Mucosa of rectum (tissue), 2 donors: ENCODE results near the gene CACNB2.
"Not testable (repeated sequence)": the region's sequence is repeated elsewhere in the genome, so short reads cannot be mapped to it uniquely, and the experiment has no call there.

Experiments used
- H3K27ac ChIP-seq, 2 donors: one replicate each; pipeline ENCODE4 v1.7.0; 2013; ENCODE audit warnings: inconsistent platforms in 2 of 2, low read depth in 2 of 2, low read length in 2 of 2
- H3K27me3 ChIP-seq, 2 donors: one replicate each; pipeline ENCODE4 v1.7.0; 2013; ENCODE audit warnings: low read length in 2 of 2; ENCODE audit not compliant: control insufficient read depth in 2 of 2, insufficient read depth in 2 of 2
- H3K36me3 ChIP-seq, 2 donors: one replicate each; pipeline ENCODE4 v1.7.0; 2013; ENCODE audit warnings: low read length in 2 of 2; ENCODE audit not compliant: control insufficient read depth in 2 of 2, insufficient read depth in 2 of 2
- H3K4me1 ChIP-seq, 2 donors: one replicate each; pipeline ENCODE4 v1.7.0; 2013; ENCODE audit warnings: low read length in 2 of 2, mild to moderate bottlenecking in 1 of 2; ENCODE audit not compliant: control insufficient read depth in 2 of 2, insufficient read depth in 2 of 2
- H3K4me3 ChIP-seq, 2 donors: one replicate each; pipeline ENCODE4 v1.7.0; 2013; ENCODE audit warnings: low read length in 2 of 2
- H3K9ac ChIP-seq, 2 donors: one replicate each; pipeline ENCODE4 v1.7.0; 2013; ENCODE audit warnings: low read length in 2 of 2, low read depth in 1 of 2, mild to moderate bottlenecking in 1 of 2
- H3K9me3 ChIP-seq, 2 donors: one replicate each; pipeline ENCODE4 v1.7.0; 2013; ENCODE audit warnings: low read length in 2 of 2; ENCODE audit not compliant: control insufficient read depth in 2 of 2
- donor health status: healthy.
- donor health status: Normal muscosa, but diverticular disease.

CACNB2 gene

GRCh38 chr10:18576586-18576985, 436.4 kb downstream of the CACNB2 start:
- H3K27ac ChIP-seq = no peak overlapping the region
- no peaks in the 10 kb centered on the region for H3K9me3 ChIP-seq
- H3K4me3 ChIP-seq = no peak overlapping the region
- H3K9ac ChIP-seq = no peak overlapping the region
- peaks cover 0 to 2% of the 10 kb centered on the region in 2 donors for H3K36me3 ChIP-seq
- no peaks in the 10 kb centered on the region for H3K4me1 ChIP-seq
- H3K27me3 ChIP-seq = no peaks in the 10 kb centered on the region

DNA sequence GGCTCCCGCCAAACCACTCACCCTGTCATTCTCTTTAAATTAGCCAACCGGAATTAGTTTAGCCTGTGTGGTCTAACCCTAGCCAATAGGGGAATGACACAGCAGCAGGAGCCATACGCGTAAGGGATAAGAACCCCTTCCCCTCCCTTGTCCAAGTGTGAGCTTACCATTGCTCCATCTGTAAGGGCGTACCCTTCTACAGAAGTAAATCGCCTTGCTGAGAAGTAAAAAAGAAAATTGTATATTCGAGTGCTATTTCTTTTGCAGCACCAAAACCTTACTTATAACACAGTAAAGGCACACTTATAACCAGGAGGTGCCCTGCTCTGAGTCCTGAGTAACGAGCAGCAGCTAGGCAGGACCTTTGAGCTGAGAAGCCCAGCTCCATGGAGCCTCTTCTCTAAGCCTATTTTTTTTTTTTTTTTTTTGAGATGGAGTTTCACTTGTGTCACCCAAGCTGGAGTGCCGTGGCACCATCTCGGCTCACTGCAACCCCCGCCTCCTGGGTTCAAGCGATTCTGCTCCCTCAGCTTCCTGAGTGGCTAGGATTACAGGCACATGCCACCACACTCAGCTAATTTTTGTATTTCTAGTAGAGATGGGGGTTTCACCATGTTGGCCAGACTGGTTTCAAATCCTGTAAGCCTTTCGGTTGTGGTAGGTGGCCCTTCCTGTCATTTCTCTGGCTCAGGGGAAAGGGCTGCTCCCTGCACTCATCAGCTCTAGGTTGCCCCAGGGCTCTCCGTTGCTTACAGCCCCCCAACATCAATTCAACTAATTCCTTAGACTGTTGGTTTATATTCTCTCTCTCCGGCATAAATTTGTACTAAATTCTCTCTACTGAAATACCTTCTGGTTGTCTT, 437.8 kb downstream of the CACNB2 start:
- no peak overlapping the region for H3K9ac ChIP-seq
- no peaks in the 10 kb centered on the region for H3K4me1 ChIP-seq
- peaks cover 0 to 6% of the 10 kb centered on the region in 2 donors for H3K36me3 ChIP-seq
- no peak overlapping the region for H3K27ac ChIP-seq
- H3K27me3 ChIP-seq = no peaks in the 10 kb centered on the region
- H3K9me3 ChIP-seq = no peaks in the 10 kb centered on the region
- H3K4me3 ChIP-seq = no peak overlapping the region

DNA sequence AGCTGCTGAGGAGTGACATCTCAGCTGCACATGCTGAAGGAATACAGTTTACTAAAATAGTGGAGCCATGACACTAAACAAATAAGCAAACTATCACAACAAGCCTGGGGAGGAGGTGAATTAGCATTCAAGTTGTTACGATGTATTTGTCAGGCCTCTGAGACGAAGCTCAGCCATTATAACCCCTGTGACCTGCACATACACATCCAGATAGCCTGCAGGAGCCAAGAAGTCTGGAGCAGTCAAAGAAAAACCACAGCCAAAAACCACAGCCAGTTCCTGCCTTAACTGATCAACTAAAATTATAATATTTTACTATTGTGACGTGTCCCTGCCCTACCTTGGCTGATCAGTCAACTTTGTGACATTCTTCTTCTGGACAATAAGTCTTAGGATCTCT, 442.6 kb downstream of the CACNB2 start:
- Histone ChIP-seq H3K4me1 (no peaks in the 10 kb centered on the region), H3K27ac (no peak overlapping the region), H3K36me3 (peaks cover 0 to 10% of the 10 kb centered on the region in 2 donors), H3K4me3 (no peak overlapping the region), H3K9ac (no peak overlapping the region), H3K9me3 (no peaks in the 10 kb centered on the region), H3K27me3 (no peaks in the 10 kb centered on the region)

DNA sequence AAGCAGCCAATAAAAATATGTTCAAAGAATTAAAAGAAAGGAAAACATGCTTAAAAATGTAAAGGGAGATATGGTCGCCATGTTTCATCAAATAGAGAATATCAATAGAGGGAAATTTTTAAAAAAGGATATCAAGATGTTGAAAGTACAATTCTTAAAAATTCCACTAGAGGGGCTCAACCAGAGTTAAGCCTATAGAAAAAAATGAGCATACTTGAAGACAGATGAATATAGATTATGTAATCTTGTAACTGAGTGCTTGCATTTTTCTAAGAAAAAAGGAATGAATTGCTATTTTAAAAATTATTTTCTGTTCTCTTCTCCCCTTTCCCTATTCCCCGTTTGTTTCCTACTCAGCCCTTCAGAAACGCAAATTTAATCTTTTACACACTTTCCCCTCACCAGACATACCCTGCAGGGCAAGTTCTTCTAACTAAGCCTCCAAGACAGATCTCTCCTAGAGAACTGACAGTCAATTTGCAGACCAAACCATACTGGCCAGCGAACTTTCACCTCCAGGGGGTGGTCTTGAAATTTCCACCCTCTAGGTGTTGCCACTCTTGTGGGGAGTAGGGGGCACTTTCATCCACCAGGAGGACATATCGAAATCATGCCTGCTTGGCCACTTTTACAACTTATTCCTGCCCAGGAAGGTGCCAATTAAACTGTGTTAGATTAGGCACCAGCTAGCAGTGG, 443.5 kb downstream of the CACNB2 start:
- Histone ChIP-seq H3K4me1 (no peaks in the 10 kb centered on the region), H3K4me3 (no peak overlapping the region), H3K27me3 (no peaks in the 10 kb centered on the region), H3K9me3 (no peaks in the 10 kb centered on the region), H3K36me3 (peaks cover 0 to 15% of the 10 kb centered on the region in 2 donors), H3K9ac (no peak overlapping the region), H3K27ac (no peak overlapping the region)

DNA sequence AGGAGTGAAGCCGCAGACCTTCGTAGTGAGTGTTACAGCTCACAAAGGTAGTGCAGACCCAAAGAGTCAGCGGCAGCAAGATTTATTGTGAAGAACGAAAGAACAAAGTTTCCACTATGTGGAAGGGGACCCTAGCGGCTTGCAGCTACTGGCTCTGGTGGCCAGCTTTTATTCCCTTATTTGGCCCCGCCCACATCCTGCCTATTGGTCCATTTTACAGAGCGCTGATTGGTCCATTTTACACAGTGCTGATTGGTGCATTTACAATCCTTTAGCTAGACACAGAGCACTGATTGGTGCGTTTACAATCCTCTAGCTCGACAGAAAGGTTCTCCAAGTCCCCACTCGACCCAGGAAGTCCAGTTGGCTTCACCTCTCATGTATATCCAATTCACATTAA, 446.4 kb downstream of the CACNB2 start:
- H3K27ac ChIP-seq, H3K4me3 ChIP-seq, H3K9ac ChIP-seq, H3K27me3 ChIP-seq, H3K4me1 ChIP-seq, H3K9me3 ChIP-seq: not testable (repeated sequence)
- H3K36me3 ChIP-seq = peaks cover 0 to 12% of the 10 kb centered on the region in 2 donors

GRCh38 chr10:18591141-18591540, 450.9 kb downstream of the CACNB2 start:
- H3K4me1 ChIP-seq, H3K27me3 ChIP-seq, H3K9ac ChIP-seq, H3K4me3 ChIP-seq, H3K9me3 ChIP-seq, H3K27ac ChIP-seq: not testable (repeated sequence)
- H3K36me3 ChIP-seq = peaks cover 0 to 13% of the 10 kb centered on the region in 2 donors
